HG02973 (cell line): ENCODE results near the gene SPO11.
A peak's percentile ranks its signal among the peaks of the same experiment; 100 is the strongest.

Experiments used
- ATAC-seq: cut with Tn5 transposase; IDR thresholded peaks from one replicate; pipeline ENCODE4 v1.9.1; 2021; ENCODE audit warnings: moderate library complexity; ENCODE audit not compliant: unreplicated experiment

The SPO11 gene

DNA sequence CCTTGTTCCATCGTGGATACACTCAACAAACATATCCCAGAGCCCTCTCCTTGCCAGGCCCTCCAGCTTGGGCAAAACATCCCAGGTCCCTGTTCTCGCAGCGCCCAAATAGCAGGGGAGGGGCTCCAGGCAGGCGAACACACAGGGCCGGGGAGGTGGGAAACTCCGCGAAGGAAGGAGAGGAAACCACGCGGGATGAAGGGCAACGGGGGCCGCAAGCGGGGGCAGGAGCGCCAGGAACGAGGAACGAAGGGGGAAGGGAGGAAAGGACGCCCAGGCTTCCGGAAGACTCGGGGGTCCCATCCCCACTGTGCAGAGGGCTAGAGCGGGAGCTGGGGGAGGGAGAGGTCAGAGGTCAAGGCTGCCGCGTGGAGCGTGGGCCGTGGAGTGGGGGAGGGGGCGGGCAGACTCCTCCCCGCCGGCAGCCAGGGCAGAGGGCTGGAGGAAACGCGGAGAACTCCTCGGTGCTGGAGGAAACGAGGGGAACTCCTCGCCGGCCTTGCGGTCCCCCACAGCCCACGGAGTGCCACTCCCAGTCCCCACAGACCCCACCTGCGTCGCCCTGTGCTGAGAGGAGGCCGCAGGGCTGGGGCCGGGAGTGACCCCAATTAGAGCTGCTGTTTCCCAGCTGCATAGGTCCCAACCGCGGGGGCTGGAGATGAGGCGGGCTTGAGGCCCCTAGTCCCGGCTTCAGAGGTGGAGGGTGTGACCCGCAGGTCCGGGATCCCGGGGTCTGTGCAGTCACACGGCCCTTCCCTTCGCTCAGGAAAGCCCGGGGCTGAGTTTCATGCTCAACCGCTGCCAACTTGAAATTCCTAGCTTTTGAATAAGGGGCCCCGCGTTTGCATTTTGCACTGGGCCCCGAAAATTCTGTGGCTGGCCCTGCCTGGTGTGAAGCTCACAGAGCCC, 60.3 kb downstream of the SPO11 start:
- ATAC-seq, result no peak

DNA sequence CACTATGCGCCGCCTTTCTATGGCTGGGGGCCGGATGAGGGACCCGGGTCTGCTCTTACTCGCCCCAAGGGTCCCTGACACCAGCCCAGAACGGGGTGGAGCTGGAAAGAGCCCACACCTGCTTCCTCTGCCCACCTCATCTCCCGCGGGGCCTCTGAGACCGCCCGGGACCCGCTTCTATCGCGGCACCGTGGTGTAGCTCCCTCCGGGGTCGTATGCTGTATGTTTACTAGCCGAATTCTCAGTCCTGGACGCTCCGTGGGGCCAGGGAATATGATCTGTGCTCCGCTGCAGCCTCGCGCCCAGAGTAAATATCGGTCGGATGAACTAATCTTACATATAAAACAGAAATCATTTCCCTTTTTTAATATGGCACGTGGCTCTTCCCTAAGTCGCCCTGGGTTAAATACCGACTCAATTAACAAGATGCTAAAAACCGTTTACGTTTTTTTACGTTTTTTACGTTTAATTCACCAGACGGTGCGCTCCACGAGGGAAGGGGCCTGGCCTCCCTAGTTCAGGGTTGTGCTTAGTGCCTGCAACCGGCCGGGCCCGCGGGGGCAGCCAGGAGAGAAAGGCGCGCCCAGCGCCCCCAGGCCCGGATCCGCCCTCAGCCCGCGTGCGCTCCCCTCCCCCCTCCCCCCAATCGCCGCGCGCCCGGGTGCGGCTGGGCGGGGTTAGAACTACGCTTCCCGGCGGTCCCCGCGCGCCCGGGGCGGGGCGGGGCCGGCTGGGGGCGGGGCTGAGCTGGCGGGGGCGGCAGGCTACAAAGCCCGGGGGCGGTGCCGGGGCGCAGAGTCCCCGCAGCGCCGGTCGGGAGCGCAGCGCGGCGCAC, 61.2 kb downstream of the SPO11 start, which contains the start of gene RBM38:
Gene RBM38 (plus strand): TSS at position 793 of the 835 bp plus-strand sequence. CDS start 186 bp downstream, outside the sequence.
- peak; percentile 48 for ATAC-seq

GRCh38 chr20:57391439-57392301, 62.1 kb downstream of the SPO11 start:
- ATAC-seq, result peak; percentile 8

DNA sequence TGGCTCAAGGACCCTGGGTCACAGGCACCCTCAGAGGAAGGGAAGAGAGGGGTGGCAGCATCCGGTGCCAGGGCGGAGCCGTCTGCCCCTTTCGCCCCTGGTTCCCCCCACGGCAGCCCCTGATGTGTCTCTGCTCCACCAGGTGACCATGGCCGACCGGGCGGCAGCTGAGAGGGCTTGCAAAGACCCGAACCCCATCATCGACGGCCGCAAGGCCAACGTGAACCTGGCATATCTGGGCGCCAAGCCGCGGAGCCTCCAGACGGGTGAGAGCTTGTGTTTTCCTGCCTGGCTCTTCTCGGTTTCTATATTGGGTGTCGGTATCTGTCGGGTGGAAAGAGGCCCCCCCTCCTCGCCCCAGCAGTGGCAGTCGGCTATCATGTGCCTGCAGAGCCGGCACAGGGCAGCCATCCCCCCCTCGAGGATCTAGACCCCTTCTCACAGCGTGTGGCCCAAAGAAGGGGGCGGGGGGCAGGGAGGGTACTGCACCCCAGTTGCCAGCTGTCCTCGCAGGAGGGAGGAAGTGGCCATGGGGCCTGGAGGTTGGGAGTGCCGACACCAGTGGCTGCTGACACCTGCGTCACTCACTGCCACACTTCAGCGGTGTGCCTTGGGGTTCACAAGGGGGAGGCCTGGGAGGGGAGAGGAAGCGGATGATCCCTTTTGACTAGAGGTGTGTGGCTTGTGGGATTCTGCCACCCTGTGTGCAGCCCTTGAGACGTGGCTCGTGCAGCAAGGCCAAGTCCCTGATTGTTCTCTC, 63.1 kb downstream of the SPO11 start:
- ATAC-seq, result no peak
